HG03175 (cell line): Measurements from ENCODE around the gene BCLAF1.
A peak's percentile ranks its signal among the peaks of the same experiment; 100 is the strongest.
"Not testable (repeated sequence)": the region's sequence is repeated elsewhere in the genome, so short reads cannot be mapped to it uniquely, and the experiment has no call there.

ENCODE experiments used
- ATAC-seq: cut with Tn5 transposase; IDR thresholded peaks from one replicate; pipeline ENCODE4 v1.9.1; 2021; ENCODE audit warnings: mild to moderate bottlenecking, moderate library complexity; ENCODE audit not compliant: unreplicated experiment

The BCLAF1 gene

GRCh38 chr6:136312975-136313374 is 23.3 kb upstream of the BCLAF1 start:
- ATAC-seq: no peak

- no peak for ATAC-seq
Measured at GRCh38 chr6:136309729-136310311, 20.2 kb upstream of the BCLAF1 start.

GRCh38 chr6:136309171-136309570 is 19.5 kb upstream of the BCLAF1 start:
- ATAC-seq: no peak

- not testable (repeated sequence) for ATAC-seq
Measured at GRCh38 chr6:136308469-136308868, 18.8 kb upstream of the BCLAF1 start.

- ATAC-seq: no peak
Measured at GRCh38 chr6:136307351-136307750, 17.7 kb upstream of the BCLAF1 start.

GRCh38 chr6:136306466-136306865 is 16.8 kb upstream of the BCLAF1 start:
- ATAC-seq: no peak

- ATAC-seq: no peak
Measured at GRCh38 chr6:136304410-136304809, 14.8 kb upstream of the BCLAF1 start.

GRCh38 chr6:136303516-136303915 is 13.9 kb upstream of the BCLAF1 start:
- no peak for ATAC-seq

- ATAC-seq: no peak
Measured at GRCh38 chr6:136294621-136295020, 5.0 kb upstream of the BCLAF1 start.

GRCh38 chr6:136290410-136291010 is 864 bp upstream of the BCLAF1 start:
- peak; percentile 32 for ATAC-seq

GRCh38 chr6:136289327-136289578 is 393 bp downstream of the BCLAF1 start:
- ATAC-seq: peak; percentile 40

- peak; percentile 51 for ATAC-seq
Measured at GRCh38 chr6:136288566-136289326, 900 bp downstream of the BCLAF1 start.

- ATAC-seq: no peak
Measured at GRCh38 chr6:136284909-136285308, 4.7 kb downstream of the BCLAF1 start.

- ATAC-seq: peak; percentile 55
Measured at GRCh38 chr6:136282906-136283305, 6.7 kb downstream of the BCLAF1 start.

GRCh38 chr6:136280032-136280609 is 9.5 kb downstream of the BCLAF1 start:
- no peak for ATAC-seq

- ATAC-seq: no peak
Measured at GRCh38 chr6:136274062-136274461, 15.6 kb downstream of the BCLAF1 start.

GRCh38 chr6:136265101-136265500 is 24.5 kb downstream of the BCLAF1 start:
- no peak for ATAC-seq

GRCh38 chr6:136262940-136263339 is 26.7 kb downstream of the BCLAF1 start:
- ATAC-seq: no peak

GRCh38 chr6:136254851-136255466 is 34.7 kb downstream of the BCLAF1 start:
- ATAC-seq: no peak

GRCh38 chr6:136253734-136254133 is 35.9 kb downstream of the BCLAF1 start:
- no peak for ATAC-seq

GRCh38 chr6:136252441-136252840 is 37.2 kb downstream of the BCLAF1 start:
- ATAC-seq: no peak

GRCh38 chr6:136251394-136251793 is 38.3 kb downstream of the BCLAF1 start:
- no peak for ATAC-seq
